GM12864 (cell line): ENCODE results near the gene SLC13A3.

Experiments used
- DNase-seq: peaks from one replicate; pipeline ENCODE4 v3.0.0-alpha.2; 2011; ENCODE audit warnings: low read depth
- H3K4me3 ChIP-seq: 2 replicates; pipeline ENCODE4 v1.5.1; 2011; ENCODE audit warnings: mild to moderate bottlenecking, low read depth, low read length, control low read depth
- CTCF ChIP-seq: IDR thresholded peaks from 2 replicates; pipeline ENCODE4 v1.5.1; 2011; ENCODE audit warnings: low read depth, mild to moderate bottlenecking, moderate library complexity, low read length, control low read depth, inconsistent platforms; ENCODE audit errors: missing control alignments

The SLC13A3 gene

GRCh38 chr20:46570956-46571355 is 80.3 kb downstream of the SLC13A3 start:
- no peak overlapping the region for H3K4me3 ChIP-seq
- DNase-seq = no peak
- TF ChIP-seq CTCF = no peak

- DNase-seq = no peak
- no peak for TF ChIP-seq CTCF
- H3K4me3 ChIP-seq = no peak overlapping the region
Observed at GRCh38 chr20:46569961-46570360, 81.3 kb downstream of the SLC13A3 start.

- H3K4me3 ChIP-seq = no peak overlapping the region
- DNase-seq = no peak
Observed at GRCh38 chr20:46568570-46569129, 82.6 kb downstream of the SLC13A3 start.

GRCh38 chr20:46566125-46566524 is 85.1 kb downstream of the SLC13A3 start:
- TF ChIP-seq CTCF = no peak
- DNase-seq = no peak
- no peak overlapping the region for H3K4me3 ChIP-seq

More at GRCh38 chr20:46568570-46569129, 82.6 kb downstream of the SLC13A3 start:
- no peak for TF ChIP-seq CTCF

GRCh38 chr20:46564241-46564957 is 86.9 kb downstream of the SLC13A3 start:
- DNase-seq = no peak
- H3K4me3 ChIP-seq = no peak overlapping the region
- TF ChIP-seq CTCF = no peak

GRCh38 chr20:46563860-46564221 is 87.4 kb downstream of the SLC13A3 start:
- no peak overlapping the region for H3K4me3 ChIP-seq
- TF ChIP-seq CTCF = no peak
- DNase-seq = no peak
